H1 (cell line): ENCODE measurements around the gene ANKRD34B. TPM values are rescaled to one million over a fixed set of nuclear protein-coding genes. Genes with fewer than 3 reads are reported as not detected.

Experiments used
- POLR2A ChIP-seq, 2 experiments: IDR thresholded peaks; 1 replicate in 1 of 2; 2 replicates in 1 of 2; pipeline ENCODE4 v1.6.1; 2011; ENCODE audit warnings: low read depth in 2 of 2, low read length in 2 of 2, mild to moderate bottlenecking in 2 of 2; ENCODE audit errors: control extremely low read depth in 1 of 2
- RFX5 ChIP-seq: IDR thresholded peaks from 2 replicates; pipeline ENCODE4 v1.6.1; 2011; ENCODE audit warnings: low read depth, low read length, improper control_type of control experiment, borderline replicate concordance
- SRF ChIP-seq: IDR thresholded peaks from 2 replicates; pipeline ENCODE4 v1.6.1; 2011; ENCODE audit warnings: mild to moderate bottlenecking, low read depth, low read length, moderate library complexity
- polyA plus RNA-seq, 7 experiments: library from polyadenylated mRNA; depleted of rRNA in 3 of 7; stranded (reverse) in 5 of 7; unstranded in 2 of 7; fragments of >200 nt in 5 of 7; fragments of 200-250 nt in 2 of 7; gene quantifications; 1 replicate in 5 of 7; 2 replicates in 1 of 7; 4 replicates in 1 of 7; pipeline versions ENCODE4 v1.2.1 to v1.2.3, GENCODE V29; 2011 to 2013; ENCODE audit warnings: missing spikeins in 2 of 7, mixed read lengths in 2 of 7
- total RNA-seq: library from RNA; stranded (reverse); fragmentation: NEBNext Ultra II Directional; extraction: Animal tissue kit (Norgen Biotek cat#: 25700); gene quantifications from 2 replicates; pipeline ENCODE4 v1.2.1, GENCODE V29; 2021

The ANKRD34B gene
- total and polyA plus RNA-seq, 2 of the 8 experiments (the other 6 are each of a cell fraction or from before 2014, with no cell fraction given): 1.5 to 6.3 TPM

GRCh38 chr5:80594810-80595209, 24.7 kb upstream of the ANKRD34B start (continued):
- TF ChIP-seq SRF (no peak), POLR2A (IDR thresholded peaks at IDR 0.05; ENCODE audit: control extremely low read depth in 1 of 2, low read depth in 2 of 2, low read length in 2 of 2) (no peak), RFX5 (no peak)
